GM19438 (cell line): ENCODE measurements around the gene R3HDM2.

ENCODE experiments used
- ATAC-seq: cut with Tn5 transposase; IDR thresholded peaks from one replicate; pipeline ENCODE4 v1.9.1; 2021; ENCODE audit warnings: low read depth; ENCODE audit not compliant: unreplicated experiment

R3HDM2 gene

DNA sequence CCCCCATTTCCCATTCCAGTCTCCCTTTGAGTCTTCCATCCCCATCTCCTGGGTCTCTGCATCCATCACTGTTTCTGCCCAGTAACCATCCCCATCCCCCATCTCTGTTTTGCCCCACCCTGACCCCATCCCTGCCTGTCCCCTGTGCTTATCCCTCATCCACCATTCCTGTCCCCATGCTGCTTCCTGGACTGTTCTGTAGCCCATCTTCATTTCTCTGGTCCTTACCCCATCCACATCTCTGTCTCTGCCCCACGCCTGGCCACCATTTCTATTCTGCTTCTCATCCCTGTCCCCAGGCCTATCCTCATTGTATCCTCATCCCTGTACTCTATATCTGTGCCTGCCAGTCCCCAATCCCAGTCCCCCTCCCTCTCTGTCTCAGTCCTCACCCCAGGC lies 210.1 kb downstream of the R3HDM2 start:
- ATAC-seq, result no peak

DNA sequence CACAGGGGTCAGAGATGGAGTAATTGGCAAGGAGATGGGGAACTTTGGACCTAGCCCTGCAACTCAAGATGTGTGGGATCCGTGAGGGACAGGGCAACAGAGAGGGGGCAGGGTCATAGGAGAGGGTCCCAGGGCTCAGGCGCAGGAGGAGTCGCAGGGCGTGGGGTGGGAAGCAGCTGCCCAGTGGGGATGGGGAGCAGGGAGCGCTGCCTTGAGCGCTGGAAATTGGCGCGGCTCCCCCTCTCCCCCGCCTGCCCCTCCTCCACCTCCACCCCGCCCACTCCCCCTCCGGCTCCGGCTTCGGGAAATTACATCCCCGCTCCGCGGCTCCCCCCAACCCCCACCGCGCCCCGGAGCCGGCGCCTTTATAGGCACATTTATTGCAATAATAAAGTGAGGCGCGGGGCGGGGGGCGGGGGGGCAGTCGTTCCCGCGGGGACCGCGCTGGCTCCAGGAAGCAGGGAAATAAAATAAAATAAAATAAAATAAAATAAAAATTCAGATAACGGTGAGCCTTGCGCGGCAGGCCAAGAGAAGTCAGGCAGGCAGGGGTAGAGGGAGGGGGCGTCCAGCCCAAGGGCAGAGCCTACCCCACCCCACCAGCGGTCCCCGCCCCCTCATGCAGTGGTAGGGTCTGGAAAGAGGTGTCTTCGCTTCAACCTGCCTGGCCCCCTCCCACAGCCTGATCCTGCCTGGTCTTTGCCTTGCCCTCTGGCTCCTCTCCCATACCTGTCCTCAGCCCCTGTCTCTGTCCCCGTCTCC lies 210.7 kb downstream of the R3HDM2 start:
- ATAC-seq, result no peak

DNA sequence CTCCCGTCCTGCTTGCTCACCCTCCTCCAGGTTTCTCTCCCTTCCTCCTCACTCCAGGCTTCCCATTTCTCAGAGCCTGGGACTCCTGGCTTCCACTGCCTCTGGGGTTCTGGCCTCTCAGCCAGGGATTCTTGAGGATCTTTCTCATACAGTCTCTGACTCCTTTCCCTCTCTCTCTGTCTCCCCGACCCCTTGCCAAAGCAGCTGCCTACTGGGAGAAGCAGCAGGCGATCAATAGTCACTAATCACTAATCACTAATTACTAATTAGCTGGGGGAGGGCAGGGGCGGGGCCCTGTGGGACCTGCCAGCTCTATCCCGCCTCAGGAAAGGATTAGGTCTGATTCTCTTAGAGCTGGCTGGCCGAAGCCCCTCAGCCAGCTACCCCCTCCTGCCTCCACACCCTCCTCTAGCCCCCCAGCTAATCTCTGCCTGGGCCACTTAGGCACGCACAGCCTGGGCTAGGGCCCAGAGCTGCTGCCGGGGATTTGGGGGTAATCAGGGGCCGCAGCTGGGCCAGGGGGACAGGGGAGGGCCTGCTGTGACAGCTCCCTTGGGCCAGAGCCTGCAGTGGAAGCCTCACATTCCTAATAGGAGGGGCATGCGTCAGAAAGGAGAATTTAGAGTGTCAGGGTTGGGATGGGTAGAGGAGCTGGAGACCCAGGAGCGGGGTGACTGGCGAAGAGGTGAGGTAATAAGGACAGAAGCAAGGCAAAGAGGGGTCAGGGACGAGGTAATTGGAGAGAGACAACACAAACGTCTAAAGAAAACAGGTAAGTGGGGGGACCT lies 211.4 kb downstream of the R3HDM2 start:
- no peak for ATAC-seq

DNA sequence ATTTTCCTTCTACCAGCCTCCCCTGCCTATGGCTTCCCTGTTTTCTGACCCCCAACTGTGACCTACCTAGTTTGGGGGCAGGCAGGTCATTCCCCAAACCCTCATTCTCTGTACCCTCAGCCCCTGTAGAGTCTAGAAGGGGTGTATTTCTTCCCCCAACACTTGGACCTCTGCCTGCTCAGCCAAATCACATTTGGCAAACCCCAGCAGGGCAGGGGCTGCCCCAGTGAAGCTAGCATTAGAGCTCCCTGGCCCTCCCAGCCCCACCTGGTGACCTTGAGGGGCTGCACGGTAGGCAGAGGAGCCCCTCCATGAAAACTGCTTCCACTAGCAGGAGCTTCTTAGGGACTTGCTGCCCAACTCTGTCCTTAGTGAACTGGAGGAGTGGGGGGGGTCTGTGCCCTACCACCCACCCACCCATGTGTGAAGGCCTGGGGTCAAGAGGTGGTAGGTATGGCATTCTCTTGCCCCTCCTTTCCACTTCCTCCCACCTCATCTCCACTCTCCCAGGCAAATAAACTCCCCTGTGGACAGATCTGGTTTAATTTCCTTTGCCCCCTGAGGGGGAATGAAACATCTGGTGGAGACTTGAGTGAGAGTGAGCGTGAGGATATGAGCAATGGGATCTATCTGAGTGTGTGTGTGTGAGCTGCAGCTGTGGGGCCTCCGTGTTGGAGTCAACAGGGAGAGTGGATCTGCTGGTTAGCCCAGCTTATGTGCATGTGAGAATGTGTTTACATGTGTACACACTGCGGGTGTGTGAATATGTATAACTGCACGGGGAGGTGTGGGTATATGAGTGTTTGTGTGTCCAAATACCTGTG lies 212.6 kb downstream of the R3HDM2 start:
- ATAC-seq, result no peak

DNA sequence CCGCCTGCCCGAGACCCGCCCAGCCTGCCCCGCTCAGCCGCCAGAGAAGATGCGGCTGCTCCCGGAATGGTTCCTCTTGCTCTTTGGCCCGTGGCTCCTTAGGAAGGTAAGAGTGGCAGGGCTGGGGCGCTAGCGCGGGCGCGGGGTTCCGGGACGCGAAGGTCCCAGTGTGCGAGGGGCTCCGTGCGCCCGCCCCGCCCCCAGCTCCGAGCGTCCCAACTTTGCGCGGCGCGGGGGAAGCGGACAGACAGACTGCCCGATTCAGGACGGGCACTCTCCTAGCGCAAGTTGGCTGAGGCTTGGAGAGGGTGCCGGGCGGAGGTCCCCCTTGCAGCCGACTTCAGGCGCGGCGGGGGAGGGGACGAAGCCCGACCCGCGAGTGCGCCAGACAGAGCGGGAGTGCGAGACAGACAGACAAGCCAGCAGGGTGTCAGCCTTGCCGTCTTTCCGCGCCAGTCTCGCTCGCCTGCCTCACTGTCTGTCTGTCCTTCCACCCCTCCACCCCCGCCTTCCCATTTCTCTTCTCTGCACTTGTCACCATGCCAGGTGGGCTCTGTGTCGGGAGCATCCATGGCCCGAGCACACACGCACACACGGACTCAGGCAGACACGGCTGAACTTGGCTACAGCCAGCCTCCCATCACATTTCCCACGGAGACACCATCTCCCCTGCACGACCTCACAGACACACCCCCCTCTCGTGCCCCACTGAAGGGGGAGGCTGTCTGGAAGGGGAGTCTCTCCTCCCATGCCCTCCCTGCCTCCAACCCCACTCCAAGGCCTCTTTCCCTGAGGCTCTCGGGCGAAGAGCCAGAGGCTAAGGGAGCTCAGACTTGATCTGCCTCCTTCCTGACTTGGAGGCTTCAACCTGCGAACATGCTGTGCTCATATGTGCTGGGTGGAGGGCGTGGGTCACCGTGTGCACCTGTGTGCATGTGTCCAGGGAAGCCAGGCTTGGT lies 213.6 kb downstream of the R3HDM2 start:
- ATAC-seq, result no peak

DNA sequence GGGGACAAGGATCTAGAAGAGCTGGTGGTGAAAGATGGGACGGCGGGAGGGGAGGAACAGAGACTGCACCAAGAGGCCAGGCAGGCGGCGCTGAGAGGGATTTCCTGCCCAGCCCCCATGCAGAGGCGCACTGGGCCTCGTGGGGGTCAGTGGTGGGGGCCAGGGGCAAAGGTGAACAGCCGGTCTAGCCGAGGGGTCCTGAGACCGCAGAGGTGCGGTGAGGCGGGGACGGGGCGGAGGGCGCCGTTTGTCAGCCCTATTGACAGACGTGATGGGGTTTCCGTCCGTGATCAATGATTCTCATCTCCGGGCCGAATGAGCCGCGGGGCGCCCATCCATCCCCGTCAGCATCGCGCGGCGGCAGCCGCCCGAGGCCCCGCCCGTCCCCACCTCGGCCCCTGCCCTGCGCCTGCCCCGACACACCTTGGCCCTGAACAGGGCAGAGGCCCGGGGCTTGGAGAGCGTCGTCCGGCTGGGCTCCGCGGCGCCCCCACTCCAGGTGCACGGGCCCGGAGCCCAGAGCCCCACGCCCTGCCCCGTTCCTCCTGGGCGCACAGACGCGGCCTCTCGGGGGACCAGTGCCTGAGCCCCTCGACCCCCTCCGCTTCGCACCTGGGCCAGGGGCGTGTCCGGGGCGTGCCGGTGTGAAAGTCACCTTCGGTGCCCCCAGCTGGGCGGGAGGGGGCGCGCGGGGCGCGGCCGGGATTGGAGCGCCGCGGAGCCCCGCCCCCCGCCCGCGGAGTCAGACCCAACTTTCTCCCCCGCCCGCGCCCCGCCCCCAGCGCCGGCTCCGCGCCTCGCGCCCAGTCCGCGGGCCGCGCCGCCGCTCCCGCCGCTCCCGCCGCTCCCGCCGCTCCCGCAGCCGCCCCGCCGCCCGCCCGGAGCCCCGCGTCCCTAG lies 214.6 kb downstream of the R3HDM2 start, which contains the start of gene NXPH4:
TSS of gene NXPH4 (plus strand) at position 781 of the 898 bp plus-strand sequence. CDS start 176 bp downstream, outside the sequence.
- ATAC-seq, result no peak

DNA sequence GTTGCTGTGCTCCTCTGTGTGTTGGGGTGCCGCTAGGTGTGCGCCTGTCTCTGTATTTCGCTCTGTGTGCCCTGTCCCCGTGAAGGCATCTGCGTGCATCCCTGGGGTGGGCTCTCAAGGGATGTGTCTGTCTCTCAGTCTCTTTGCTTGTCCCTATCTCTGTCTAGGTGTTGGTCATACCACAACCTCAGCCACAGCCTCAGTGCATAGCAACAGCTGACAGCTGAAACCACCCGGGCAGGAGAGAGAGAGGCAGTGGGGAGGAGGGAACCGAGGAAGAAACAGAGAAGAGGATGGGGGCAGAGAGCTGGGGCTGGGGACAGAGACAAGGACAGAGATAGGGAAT lies 215.2 kb downstream of the R3HDM2 start:
- ATAC-seq, result no peak

DNA sequence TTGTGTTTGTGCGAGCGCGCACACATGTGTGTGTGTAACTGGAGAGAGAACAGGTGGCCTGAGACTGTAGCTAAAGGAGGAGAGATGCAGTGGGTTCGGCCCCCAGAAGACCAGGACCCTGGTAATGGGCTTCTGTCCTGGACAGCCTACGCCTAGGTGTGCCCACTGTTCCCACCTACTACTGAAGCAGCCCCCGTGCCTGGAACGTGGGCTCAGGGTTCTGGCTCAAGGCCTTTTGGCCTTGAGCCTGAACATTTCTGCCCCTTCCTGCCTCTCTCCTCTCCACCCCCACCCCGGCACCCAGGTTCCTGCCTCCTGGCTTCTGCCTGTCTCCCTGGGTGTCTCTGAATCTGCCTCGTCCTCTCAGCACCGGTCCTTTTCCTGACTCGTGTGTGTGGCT lies 215.8 kb downstream of the R3HDM2 start:
- ATAC-seq, result no peak

DNA sequence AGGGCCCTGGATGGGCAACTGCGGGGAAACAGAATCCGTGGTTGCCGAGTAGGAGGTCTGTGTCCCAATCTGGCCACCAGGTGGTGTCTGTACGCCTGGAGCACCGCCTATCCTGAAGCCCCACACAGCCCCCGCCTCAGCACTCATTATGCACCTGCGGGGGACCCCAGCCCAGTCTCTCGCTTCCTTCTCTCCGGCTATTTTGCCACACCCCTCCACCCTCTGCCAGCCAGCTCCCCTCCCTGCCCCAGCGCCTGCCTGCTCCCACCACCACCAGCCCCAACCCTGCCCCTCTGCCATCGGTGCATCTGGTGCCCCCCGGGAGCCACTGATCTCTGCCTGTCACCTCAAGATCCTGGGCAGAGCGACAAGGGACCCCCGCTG lies 216.5 kb downstream of the R3HDM2 start:
- ATAC-seq, result peak; percentile 40

DNA sequence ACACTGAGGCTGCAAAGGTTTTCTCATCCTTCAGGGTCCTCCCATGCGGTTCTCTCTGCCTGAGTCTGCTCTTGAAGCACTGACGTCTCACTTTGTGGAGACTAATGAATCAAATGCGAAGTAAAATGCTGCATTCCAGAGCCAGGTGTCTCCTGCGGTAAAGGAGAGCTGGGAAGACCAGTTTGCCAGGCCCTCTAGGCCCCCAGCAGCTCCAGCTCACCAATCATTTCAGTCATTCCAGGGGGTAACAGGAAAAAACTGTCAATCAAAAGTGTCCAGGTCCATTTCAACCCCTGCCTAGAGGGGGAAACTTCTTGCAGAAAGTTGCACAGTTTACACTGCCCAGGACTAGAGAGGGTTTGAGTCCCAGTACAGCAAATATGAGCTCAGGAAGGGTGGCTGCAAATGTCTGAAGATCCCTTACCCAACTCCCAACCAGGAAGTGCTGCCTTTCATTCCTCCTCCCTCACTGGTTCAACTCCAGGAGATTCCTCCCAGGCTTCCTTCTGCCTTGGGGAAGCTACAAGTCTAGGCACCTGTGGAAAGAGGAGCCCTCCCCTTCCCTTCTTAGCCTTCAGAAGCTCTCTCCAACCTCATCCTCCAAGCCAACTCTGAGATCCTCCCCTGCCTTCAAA lies 217.0 kb downstream of the R3HDM2 start:
- ATAC-seq, result no peak

DNA sequence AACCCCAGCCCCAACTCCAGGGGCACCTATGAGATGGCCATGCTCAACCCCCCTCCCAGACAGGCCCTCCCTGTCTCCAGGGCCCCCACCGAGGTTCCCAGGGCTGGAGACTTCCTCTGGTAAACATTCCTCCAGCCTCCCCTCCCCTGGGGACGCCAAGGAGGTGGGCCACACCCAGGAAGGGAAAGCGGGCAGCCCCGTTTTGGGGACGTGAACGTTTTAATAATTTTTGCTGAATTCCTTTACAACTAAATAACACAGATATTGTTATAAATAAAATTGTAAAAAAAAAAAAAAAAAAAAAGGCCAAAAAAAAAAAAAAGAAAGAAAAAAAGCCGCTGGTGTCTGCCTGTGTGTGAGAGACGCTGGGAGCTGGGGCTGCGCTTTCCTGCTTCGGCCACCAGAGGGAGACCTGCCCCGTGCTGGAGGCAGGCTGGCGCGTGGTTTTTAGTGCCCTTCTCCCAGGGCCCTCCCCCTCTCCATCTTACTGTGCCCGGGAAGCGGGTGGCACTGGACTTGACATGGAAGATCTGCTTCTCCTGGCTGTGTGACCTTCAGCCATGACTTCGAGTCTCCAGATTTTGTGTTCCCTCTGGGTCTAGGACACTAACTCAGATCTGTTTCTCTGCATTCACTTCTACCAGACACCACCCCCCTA lies 217.7 kb downstream of the R3HDM2 start:
- no peak for ATAC-seq

DNA sequence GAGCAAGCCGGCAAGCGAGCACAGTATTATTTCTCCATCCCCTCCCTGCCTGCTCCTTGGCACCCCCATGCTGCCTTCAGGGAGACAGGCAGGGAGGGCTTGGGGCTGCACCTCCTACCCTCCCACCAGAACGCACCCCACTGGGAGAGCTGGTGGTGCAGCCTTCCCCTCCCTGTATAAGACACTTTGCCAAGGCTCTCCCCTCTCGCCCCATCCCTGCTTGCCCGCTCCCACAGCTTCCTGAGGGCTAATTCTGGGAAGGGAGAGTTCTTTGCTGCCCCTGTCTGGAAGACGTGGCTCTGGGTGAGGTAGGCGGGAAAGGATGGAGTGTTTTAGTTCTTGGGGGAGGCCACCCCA lies 218.2 kb downstream of the R3HDM2 start:
- no peak for ATAC-seq

DNA sequence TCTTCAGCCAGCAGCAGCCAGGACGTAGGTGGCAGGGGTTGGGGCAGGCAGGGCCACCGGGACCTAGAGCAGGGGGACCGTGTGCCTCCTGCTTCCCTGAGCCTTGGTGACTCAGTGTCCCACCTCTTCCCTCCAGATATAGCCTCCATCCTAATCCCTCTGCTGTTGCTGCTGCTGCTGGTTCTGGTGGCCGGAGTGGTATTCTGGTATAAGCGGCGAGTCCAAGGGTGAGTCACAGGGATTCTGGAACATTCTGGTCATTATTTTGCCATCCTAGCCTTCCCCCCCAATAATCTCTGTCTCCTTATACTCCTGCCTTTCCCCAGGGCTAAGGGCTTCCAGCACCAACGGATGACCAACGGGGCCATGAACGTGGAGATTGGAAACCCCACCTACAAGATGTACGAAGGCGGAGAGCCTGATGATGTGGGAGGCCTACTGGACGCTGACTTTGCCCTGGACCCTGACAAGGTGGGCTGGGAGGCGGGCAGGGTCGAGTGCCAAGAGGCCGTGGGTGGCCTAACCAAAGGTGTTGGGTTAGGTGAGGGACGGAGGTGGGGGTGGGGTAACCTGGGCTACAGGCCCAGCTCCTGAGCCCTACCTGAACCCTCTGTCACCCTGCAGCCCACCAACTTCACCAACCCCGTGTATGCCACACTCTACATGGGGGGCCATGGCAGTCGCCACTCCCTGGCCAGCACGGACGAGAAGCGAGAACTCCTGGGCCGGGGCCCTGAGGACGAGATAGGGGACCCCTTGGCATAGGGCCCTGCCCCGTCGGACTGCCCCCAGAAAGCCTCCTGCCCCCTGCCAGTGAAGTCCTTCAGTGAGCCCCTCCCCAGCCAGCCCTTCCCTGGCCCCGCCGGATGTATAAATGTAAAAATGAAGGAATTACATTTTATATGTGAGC lies 218.8 kb downstream of the R3HDM2 start:
- no peak for ATAC-seq

DNA sequence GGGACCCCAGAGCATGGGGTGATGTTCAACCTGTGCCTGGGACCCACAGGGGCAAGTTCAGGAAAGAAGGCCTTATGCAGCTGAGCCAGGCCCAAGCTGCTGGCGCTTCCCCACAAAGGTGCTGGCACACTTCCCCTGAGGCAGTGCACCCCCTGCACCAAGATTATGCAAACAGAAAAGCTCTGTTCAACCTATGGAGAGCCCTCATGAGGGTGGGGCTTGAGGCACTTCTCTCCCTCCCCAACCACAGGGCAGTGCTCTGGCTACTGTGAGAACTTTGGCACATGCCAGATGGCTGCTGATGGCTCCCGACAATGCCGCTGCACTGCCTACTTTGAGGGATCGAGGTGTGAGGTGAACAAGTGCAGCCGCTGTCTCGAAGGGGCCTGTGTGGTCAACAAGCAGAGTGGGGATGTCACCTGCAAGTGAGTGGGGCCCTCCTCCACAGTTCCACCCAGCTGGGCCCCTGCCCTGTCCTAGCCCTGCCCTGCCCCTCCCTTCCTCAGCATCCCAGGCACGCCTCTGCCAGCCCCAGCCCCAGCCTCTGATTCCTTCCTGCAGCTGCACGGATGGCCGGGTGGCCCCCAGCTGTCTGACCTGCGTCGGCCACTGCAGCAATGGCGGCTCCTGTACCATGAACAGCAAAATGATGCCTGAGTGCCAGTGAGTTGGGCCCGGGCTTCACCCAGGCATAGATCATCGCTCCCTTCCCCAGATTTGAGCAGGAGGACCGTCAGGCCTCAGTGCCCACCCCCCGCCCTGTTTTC lies 219.7 kb downstream of the R3HDM2 start:
- ATAC-seq, result no peak

DNA sequence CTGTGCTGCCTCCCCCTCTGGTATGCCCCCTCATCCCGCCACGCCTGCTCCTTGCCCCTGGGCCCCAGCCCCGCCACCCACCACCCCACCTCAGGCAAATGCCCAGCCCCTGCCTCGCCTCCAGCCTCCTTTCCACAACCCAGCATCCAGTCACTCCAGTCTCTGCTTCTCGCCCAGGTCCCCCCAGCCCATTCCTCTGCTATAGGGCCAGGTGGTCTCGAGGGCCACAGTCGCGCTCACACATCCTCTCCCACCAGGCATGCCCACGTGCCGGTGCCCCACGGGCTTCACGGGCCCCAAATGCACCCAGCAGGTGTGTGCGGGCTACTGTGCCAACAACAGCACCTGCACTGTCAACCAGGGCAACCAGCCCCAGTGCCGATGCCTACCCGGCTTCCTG lies 220.4 kb downstream of the R3HDM2 start:
- ATAC-seq, result no peak

DNA sequence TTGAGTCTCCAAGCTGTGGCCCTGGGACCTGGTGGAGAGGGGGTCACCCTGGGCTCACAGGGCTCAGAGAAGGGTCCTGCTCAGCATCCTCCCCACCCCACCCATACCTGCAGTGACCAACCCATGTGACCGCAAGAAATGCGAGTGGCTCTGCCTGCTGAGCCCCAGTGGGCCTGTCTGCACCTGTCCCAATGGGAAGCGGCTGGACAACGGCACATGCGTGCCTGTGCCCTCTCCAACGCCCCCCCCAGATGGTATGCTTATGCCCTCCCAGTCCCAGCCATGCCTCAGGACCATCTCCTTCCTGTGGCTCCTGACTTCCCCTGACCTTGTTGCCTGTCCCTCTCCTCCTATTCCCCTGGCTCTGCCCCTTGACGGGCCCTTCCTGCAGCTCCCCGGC lies 220.9 kb downstream of the R3HDM2 start:
- no peak for ATAC-seq
